Duodenal mucosa (tissue), 2 donors: ENCODE data around the gene XYLB.
"Not testable (repeated sequence)": the region's sequence is repeated elsewhere in the genome, so short reads cannot be mapped to it uniquely, and the experiment has no call there.

Experiments used
- H3K27ac ChIP-seq: one replicate; pipeline ENCODE4 v1.7.0; 2013; ENCODE audit warnings: low read depth, low read length
- H3K27me3 ChIP-seq, 2 donors: one replicate each; pipeline ENCODE4 v1.7.0; 2013; ENCODE audit warnings: low read length in 2 of 2, control low read depth in 1 of 2; ENCODE audit not compliant: insufficient read depth in 2 of 2, control insufficient read depth in 1 of 2
- H3K36me3 ChIP-seq, 2 donors: one replicate each; pipeline ENCODE4 v1.7.0; 2013; ENCODE audit warnings: low read length in 2 of 2, control low read depth in 1 of 2; ENCODE audit not compliant: insufficient read depth in 2 of 2, control insufficient read depth in 1 of 2
- H3K4me1 ChIP-seq, 2 donors: one replicate each; pipeline ENCODE4 v1.7.0; 2013; ENCODE audit warnings: low read length in 2 of 2, control low read depth in 1 of 2; ENCODE audit not compliant: insufficient read depth in 2 of 2, control insufficient read depth in 1 of 2
- H3K4me3 ChIP-seq, 2 donors: one replicate each; pipeline ENCODE4 v1.7.0; 2013; ENCODE audit warnings: low read length in 2 of 2, low read depth in 1 of 2
- H3K9ac ChIP-seq, 2 donors: one replicate each; pipeline ENCODE4 v1.7.0; 2013; ENCODE audit warnings: low read length in 2 of 2, low read depth in 1 of 2
- H3K9me3 ChIP-seq, 2 donors: one replicate each; pipeline ENCODE4 v1.7.0; 2013; ENCODE audit warnings: low read length in 2 of 2, control low read depth in 1 of 2; ENCODE audit not compliant: control insufficient read depth in 1 of 2

Gene XYLB

DNA sequence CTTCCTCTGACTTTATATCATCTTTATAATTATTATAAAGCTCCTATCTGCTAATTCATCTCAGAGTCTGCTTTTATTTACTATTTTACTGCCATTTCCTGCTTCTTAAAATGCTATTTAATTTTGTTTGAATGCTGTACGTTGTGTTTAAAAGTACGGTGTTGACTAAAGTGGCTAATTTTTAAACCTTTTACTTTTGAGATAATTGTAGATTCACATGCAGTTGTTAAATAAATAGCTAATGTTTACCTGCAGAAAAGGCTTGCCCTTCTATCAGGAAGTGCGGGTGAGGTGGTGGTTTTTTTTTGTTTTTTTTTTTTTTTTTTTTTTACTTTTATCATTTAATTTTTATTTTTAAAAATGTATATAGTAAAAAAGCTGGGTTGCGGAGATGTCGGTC is 41.3 kb downstream of the XYLB start:
- no peaks in the 10 kb centered on the region for H3K4me1 ChIP-seq
- H3K4me3 ChIP-seq = no peak overlapping the region
- H3K9me3 ChIP-seq = peaks cover 0 to 5% of the 10 kb centered on the region in 2 donors
- no peak overlapping the region for H3K9ac ChIP-seq
- H3K27ac ChIP-seq = no peak overlapping the region
- peaks cover 0 to 36% of the 10 kb centered on the region in 2 donors for H3K36me3 ChIP-seq
- no peaks in the 10 kb centered on the region for H3K27me3 ChIP-seq

DNA sequence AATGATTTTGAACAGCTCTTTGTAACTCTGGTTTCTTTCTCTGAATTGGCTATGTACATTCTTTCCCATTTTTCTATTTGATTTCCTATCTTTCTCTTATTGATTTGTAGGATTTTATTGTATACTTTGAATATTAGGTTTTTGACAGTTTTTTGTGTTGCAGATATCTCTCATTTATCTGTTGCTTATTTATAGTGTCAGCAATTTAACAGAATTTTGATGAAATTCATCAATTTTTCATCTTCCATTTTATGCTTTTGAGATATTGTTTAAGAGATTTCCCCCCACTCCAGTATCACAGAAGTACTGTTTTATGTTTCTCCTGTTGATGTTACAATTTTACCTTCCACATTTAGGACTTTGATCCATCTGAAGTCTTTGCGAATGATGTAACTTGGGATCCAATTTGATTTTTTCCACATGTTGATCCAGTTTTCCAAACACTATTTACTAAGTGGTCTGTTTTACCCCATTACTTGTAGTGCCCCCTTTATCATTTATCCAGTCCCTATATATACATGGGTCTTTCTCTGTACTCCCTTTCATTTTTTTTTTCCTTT is 46.1 kb downstream of the XYLB start:
- H3K27me3 ChIP-seq = no peaks in the 10 kb centered on the region
- no peak overlapping the region for H3K4me3 ChIP-seq
- H3K36me3 ChIP-seq = peaks cover 17 to 41% of the 10 kb centered on the region in 2 donors
- H3K4me1 ChIP-seq = no peaks in the 10 kb centered on the region
- no peak overlapping the region for H3K9ac ChIP-seq
- no peaks in the 10 kb centered on the region for H3K9me3 ChIP-seq
- no peak overlapping the region for H3K27ac ChIP-seq

DNA sequence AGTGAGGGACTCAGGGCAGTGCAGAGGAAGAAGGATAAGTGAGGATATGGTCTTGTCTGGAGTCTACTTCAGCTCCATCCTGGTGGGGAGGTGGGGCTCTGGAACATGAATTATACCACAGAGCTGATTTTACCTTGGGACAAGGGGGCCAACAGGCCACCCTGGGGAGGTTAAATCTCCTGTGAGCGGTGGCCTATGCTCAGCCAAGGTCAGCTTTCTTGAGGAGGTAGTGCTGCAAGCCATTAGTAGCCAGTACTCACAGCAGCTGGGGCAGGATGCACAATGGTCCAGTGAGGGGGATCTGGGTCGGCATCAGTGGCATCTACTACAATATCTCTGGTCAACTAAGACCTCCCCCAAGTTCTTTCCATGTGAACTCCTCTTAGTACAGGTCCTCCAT is 49.7 kb downstream of the XYLB start:
- Histone ChIP-seq H3K36me3 (peaks cover 20 to 50% of the 10 kb centered on the region in 2 donors), H3K27me3 (no peaks in the 10 kb centered on the region), H3K9me3 (no peaks in the 10 kb centered on the region), H3K4me3 (no peak overlapping the region), H3K9ac (no peak overlapping the region), H3K27ac (no peak overlapping the region), H3K4me1 (no peaks in the 10 kb centered on the region)

DNA sequence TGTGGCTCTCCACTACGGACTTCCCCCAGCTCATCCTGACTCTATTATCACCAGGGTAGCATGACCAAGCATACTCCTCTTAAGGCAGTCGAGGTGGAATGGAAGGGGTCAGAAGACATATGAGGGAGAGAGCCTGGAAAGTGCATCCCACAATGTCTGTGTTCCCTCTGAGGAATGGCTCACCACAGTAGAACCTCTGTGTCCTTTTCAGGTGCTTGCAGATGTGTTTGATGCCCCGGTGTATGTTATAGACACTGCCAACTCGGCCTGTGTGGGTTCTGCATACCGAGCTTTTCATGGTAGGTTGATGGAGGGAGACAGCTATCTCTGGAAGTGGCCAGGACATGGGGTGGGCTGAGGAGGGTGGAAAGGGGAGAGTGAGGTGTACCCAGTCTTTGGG is 50.3 kb downstream of the XYLB start:
- Histone ChIP-seq H3K36me3 (peaks cover 23 to 50% of the 10 kb centered on the region in 2 donors), H3K27me3 (no peaks in the 10 kb centered on the region), H3K27ac (no peak overlapping the region), H3K9ac (no peak overlapping the region), H3K4me1 (no peaks in the 10 kb centered on the region), H3K4me3 (no peak overlapping the region), H3K9me3 (no peaks in the 10 kb centered on the region)

DNA sequence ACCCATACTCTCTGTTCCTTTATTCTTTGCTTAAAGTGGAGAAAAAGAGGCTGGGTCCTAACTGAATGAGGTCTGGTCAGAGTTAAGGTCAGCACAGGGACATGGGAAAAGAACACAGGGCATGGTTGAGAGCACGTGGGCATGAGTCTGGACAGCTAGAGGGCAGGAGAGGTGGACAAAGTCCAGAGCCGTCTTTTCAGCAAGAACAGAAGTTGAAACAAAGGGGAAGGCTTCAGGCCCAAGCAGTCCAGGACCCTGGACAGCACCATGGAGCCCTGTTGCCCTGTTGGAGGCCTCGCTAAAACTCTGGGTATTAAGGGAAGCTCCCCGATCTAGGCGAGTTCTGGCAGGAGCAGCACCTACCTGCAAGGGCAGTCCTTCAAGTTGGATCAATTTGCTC is 50.7 kb downstream of the XYLB start:
- Histone ChIP-seq H3K27ac (no peak overlapping the region), H3K9me3 (no peaks in the 10 kb centered on the region), H3K9ac (no peak overlapping the region), H3K27me3 (no peaks in the 10 kb centered on the region), H3K4me3 (no peak overlapping the region), H3K36me3 (peaks cover 26 to 51% of the 10 kb centered on the region in 2 donors), H3K4me1 (no peaks in the 10 kb centered on the region)

DNA sequence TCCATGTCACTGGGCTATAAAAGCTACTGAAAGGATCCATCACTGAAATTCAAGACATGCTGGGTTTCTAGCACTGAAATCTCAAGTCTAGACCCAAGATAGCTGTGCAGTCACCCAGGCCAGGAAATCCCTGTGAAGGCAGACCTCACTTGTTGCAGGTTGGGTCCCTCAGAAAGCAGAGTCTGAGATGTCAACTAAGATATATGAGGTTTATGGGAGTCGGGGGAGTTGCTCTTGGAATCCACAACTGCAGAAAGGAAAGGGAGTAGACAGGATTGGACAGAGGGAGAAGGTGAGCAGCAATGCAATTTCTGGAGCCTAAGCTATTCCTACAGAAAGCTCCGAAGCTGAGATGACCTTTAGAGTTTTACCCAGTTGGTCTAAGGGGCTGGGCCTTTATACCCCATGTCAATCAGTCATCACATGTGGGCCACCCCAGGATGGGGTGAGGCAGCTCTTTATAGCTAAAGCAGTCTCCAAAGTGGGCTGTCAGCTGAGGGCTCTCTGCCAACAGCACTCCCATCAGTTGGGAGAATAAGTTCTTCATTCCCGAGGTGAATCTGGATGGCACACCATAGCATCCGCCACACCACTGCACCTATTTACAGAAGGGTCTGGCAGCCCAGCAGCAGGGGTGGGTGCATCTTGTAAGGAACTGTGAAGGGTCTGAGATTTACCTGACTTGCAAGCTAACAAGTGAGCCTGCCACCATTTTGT is 54.8 kb downstream of the XYLB start:
- no peaks in the 10 kb centered on the region for H3K9me3 ChIP-seq
- peaks cover 19 to 59% of the 10 kb centered on the region in 2 donors for H3K36me3 ChIP-seq
- H3K4me1 ChIP-seq = no peaks in the 10 kb centered on the region
- H3K4me3 ChIP-seq = no peak overlapping the region
- H3K27ac ChIP-seq = no peak overlapping the region
- H3K27me3 ChIP-seq = no peaks in the 10 kb centered on the region
- no peak overlapping the region for H3K9ac ChIP-seq

DNA sequence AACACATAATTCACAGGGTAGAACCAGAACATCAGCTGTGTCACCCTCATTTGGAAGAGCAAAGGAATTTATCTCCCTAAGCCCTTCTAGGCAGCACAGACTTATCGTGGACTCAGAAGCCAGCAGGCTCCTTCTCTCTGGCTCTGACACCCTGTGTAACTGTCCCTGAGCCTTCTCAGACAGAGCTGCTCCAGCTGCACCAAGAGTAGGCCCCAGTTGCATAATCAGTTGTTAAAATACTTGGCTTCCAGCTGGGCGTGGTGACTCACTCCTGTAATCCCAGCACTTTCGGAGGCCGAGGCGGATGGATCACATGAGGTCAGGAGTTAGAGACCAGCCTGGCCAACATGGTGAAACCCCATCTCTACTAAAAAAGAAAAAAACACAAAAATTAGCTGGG is 57.7 kb downstream of the XYLB start:
- Histone ChIP-seq H3K27ac (no peak overlapping the region), H3K9ac (no peak overlapping the region), H3K9me3 (no peaks in the 10 kb centered on the region), H3K27me3 (no peaks in the 10 kb centered on the region), H3K4me1 (no peaks in the 10 kb centered on the region), H3K4me3 (no peak overlapping the region), H3K36me3 (peaks cover 18 to 48% of the 10 kb centered on the region in 2 donors)

DNA sequence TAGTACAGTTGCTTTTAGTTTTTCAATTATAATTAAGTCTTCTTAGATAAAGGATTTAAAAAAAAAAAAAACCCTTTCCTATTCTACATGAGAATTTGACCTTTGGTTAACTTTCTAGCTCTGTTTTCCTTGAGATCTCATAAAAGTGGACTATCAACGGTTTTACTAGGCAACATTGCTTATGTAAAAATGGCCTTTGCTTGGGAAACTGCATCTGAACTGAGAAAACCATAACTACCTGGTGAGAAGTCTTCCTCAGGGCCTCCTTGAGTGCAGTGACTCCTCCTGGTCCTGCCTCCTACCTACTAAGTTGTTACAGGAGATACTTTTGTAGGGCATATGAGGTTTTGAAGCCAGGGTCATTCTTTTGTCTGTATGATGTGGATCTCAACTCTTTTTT is 65.0 kb downstream of the XYLB start:
- Histone ChIP-seq H3K4me3 (no peak overlapping the region), H3K36me3 (no peaks in the 10 kb centered on the region), H3K27me3 (no peaks in the 10 kb centered on the region), H3K9ac (no peak overlapping the region), H3K27ac (no peak overlapping the region), H3K4me1 (no peaks in the 10 kb centered on the region), H3K9me3 (no peaks in the 10 kb centered on the region)

DNA sequence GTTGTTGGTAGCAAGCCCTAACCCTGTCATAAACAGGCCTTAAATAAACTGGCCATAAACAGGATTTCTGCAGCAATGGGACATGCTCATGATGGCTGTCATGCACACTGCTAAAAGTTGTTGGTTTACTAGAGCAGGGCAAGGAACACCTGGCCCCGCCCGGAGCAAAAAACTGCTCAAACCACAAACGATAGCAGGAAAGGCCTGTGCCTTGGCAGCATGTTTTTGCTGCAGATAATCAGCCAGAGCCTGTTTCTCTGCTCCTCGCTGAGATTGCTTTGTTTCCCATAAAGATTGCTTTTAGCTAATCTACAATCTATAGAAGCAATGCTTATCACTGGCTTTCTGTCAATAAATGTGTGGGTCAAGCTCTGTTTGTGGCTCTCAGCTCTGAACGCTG is 74.2 kb downstream of the XYLB start:
- not testable (repeated sequence) for H3K9me3 ChIP-seq, H3K4me1 ChIP-seq

DNA sequence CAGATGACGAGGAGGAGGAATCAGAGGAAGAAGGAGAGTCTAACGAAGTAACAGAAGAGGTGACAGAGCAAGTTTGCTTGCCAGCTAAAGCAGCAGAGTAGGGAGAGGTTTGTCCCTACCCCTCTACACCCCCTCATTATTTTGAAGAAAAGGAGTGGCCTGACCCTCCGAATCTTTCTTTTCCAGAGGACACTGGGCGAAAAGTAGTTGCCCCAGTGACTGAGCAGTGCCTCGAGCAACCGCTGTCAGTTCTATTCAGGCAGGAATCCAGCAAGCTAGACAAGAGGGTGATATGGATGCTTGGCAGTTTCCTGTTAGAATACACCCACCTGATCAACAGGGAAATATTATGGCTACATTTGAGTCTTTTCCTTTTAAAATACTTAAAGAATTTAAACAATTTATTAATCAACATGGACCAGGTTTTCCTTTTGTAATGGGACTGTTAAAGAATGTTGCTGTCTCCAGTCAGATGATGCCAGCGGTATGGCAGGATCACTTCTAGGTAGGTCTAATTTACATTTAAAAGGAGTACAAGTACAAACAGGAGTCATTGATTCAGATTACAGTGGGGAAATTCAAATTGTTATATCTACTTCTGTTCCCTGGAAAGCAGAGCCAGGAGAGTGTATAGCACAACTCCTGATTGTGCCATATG is 75.2 kb downstream of the XYLB start:
- Histone ChIP-seq H3K27me3 (no peaks in the 10 kb centered on the region), H3K4me3 (no peak overlapping the region), H3K9me3 (no peaks in the 10 kb centered on the region), H3K4me1 (no peaks in the 10 kb centered on the region), H3K9ac (no peak overlapping the region), H3K36me3 (no peaks in the 10 kb centered on the region), H3K27ac (no peak overlapping the region)

More for the DNA sequence above, 74.2 kb downstream of the XYLB start:
- not testable (repeated sequence) for H3K36me3 ChIP-seq, H3K27me3 ChIP-seq, H3K9ac ChIP-seq, H3K27ac ChIP-seq, H3K4me3 ChIP-seq
